Gastrocnemius medialis (tissue), 4 donors: Measurements from ENCODE around the gene RBM18. TPM values are rescaled to one million over a fixed set of nuclear protein-coding genes. Genes with fewer than 3 reads are reported as not detected.

Source experiments
- ATAC-seq, 2 donors: fragments of 150-250 bp; one replicate each; pipeline ENCODE4 v1.9.1; 2016
- DNase-seq, 2 donors: peaks; one replicate each; pipeline ENCODE4 v3.0.0-alpha.2; 2019
- H3K27ac ChIP-seq, 4 donors: fragments of 200-600 bp; sonication (generic); 1 replicate in 1 of 4; 2 replicates in 3 of 4; pipeline ENCODE4 v1.5.1; 2016 to 2018; ENCODE audit warnings: mild to moderate bottlenecking in 2 of 4, moderate library complexity in 1 of 4
- H3K27me3 ChIP-seq, 3 donors: fragments of 200-600 bp; sonication (generic) in 2 of 3; 1 replicate in 1 of 3; 2 replicates in 2 of 3; pipeline versions ENCODE4 v1.5.1 to v1.6.0; 2016 to 2019; ENCODE audit warnings: mild to moderate bottlenecking in 1 of 3, moderate library complexity in 1 of 3
- H3K36me3 ChIP-seq, 2 donors: fragments of 200-600 bp; sonication (generic) in 1 of 2; one replicate each; pipeline ENCODE4 v1.5.1; 2017 to 2018
- H3K4me1 ChIP-seq, 2 donors: fragments of 200-600 bp; sonication (generic) in 1 of 2; one replicate each; pipeline ENCODE4 v1.5.1; 2016 to 2017; ENCODE audit warnings: mild to moderate bottlenecking in 2 of 2
- H3K4me3 ChIP-seq, 4 donors: fragments of 200-600 bp; sonication (generic) in 3 of 4; 1 replicate in 1 of 4; 2 replicates in 3 of 4; pipeline ENCODE4 v1.5.1; 2016 to 2019; ENCODE audit warnings: mild to moderate bottlenecking in 2 of 4
- H3K9me3 ChIP-seq, 3 donors: fragments of 200-600 bp; sonication (generic) in 2 of 3; 1 replicate in 1 of 3; 2 replicates in 2 of 3; pipeline ENCODE4 v1.5.1; 2016 to 2019
- CTCF ChIP-seq, 5 experiments: fragments of 450-650 bp in 3 of 5; fragments of 200-600 bp in 2 of 5; sonication (generic) in 2 of 5; IDR thresholded peaks in 4 of 5; conservative IDR thresholded peaks in 1 of 5; 1 replicate in 4 of 5; 2 replicates in 1 of 5; pipeline ENCODE4 v1.5.1; 2016 to 2019; ENCODE audit warnings: antibody characterized with exemption in 5 of 5, mild to moderate bottlenecking in 3 of 5, moderate library complexity in 3 of 5
- POLR2A ChIP-seq, 2 donors: fragments of 450-650 bp; IDR thresholded peaks; one replicate each; pipeline ENCODE4 v1.6.1; 2017; ENCODE audit warnings: antibody characterized with exemption in 2 of 2, mild to moderate bottlenecking in 2 of 2, moderate library complexity in 2 of 2
- in situ Hi-C, 4 donors: fragments of 200-750 bp; cut with MboI; loops; one replicate each; pipeline versions ENCODE4 v1.15.0 to v1.8.0; 2017; ENCODE audit warnings: low sequenced_read_pairs in 4 of 4
- intact Hi-C: fragments of 100-400 bp; cut with DNase I; formaldehyde crosslinking; loops from one replicate; pipeline ENCODE4 v1.15.1; 2023; ENCODE audit warnings: low total_unique reads
- total RNA-seq, 4 donors: library from RNA; depleted of rRNA; stranded (reverse); fragments of >200 nt; gene quantifications; one replicate each; pipeline versions ENCODE4 v1.1.0 to v1.2.3, GENCODE V29; 2016

RBM18 gene
- total RNA-seq, 4 donors from 2014 or later, result 10.6 to 26.6 (median 21.8) TPM

- no peaks in the 10 kb centered on the region for H3K36me3 ChIP-seq
- no peak overlapping the region for H3K4me3 ChIP-seq
- H3K27me3 ChIP-seq, result peaks cover 55 to 63% (median 56%) of the 10 kb centered on the region in 3 donors
- ATAC-seq, result no peak
- DNase-seq, result no peak
- H3K4me1 ChIP-seq, result peaks cover 0 to 19% of the 10 kb centered on the region in 2 donors
- TF ChIP-seq CTCF (IDR thresholded peaks at IDR 0.05 in 4 of 5, conservative IDR thresholded peaks at IDR 0.05 in 1 of 5), result no peak
- no peak for TF ChIP-seq POLR2A (IDR thresholded peaks at IDR 0.05)
- intact Hi-C loops, result no loop called here
- H3K9me3 ChIP-seq, result no peaks in the 10 kb centered on the region
- in situ Hi-C loops, result no loop called here
- H3K27ac ChIP-seq, result no peak overlapping the region
Observed at GRCh38 chr9:122229485-122229837, 35.2 kb downstream of the RBM18 start.

- TF ChIP-seq POLR2A (IDR thresholded peaks at IDR 0.05) (no peak), CTCF (IDR thresholded peaks at IDR 0.05 in 4 of 5, conservative IDR thresholded peaks at IDR 0.05 in 1 of 5) (no peak)
- H3K36me3 ChIP-seq, result no peaks in the 10 kb centered on the region
- peak within 1 kb of the TSS; percentile 40 to 57 (median 50) for H3K4me3 ChIP-seq
- no peaks in the 10 kb centered on the region for H3K9me3 ChIP-seq
- in situ Hi-C loops, result no loop called here
- intact Hi-C loops, result no loop called here
- peaks cover 0 to 19% of the 10 kb centered on the region in 2 donors for H3K4me1 ChIP-seq
- H3K27me3 ChIP-seq, result peaks cover 55 to 66% (median 56%) of the 10 kb centered on the region in 3 donors
- ATAC-seq, result peak in 1 of 2 donors; percentile 18
- no peak within 1 kb of the TSS for H3K27ac ChIP-seq
- no peak for DNase-seq
Observed at GRCh38 chr9:122228568-122229484, 35.8 kb downstream of the RBM18 start, which contains the start of gene LHX6. Gene LHX6 (minus strand): TSS chr9:122228957. CDS start chr9:122228740, 217 bp downstream.

DNA sequence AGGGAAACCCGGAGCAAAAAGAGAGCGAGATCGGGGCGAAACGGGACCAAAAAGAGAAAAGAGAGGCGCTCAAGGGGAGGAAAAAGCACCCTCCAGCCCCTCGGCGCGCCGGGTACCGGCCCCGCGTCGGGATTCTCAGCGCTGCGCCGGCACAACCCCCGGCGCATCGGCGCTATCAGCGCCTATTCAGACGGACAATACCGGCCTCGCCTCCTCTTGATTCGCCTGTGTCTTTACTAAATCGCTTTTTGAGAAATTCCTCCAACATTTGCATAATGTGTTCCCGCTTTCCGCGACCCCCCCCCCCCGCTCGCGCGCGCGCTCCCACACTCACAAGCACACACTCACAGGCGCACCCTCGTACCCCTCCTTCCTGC is 36.5 kb downstream of the RBM18 start:
- peaks cover 55 to 66% (median 56%) of the 10 kb centered on the region in 3 donors for H3K27me3 ChIP-seq
- H3K27ac ChIP-seq, result no peak overlapping the region
- in situ Hi-C loops, result no loop called here
- H3K4me1 ChIP-seq, result peaks cover 0 to 19% of the 10 kb centered on the region in 2 donors
- no peak for DNase-seq
- no peaks in the 10 kb centered on the region for H3K36me3 ChIP-seq
- intact Hi-C loops, result no loop called here
- TF ChIP-seq POLR2A (IDR thresholded peaks at IDR 0.05) (no peak), CTCF (IDR thresholded peaks at IDR 0.05 in 4 of 5, conservative IDR thresholded peaks at IDR 0.05 in 1 of 5) (no peak)
- peak in 1 of 2 donors; percentile 23 for ATAC-seq
- no peaks in the 10 kb centered on the region for H3K9me3 ChIP-seq
- peak overlapping the region; percentile 40 to 57 (median 50) for H3K4me3 ChIP-seq

- in situ Hi-C loops, result no loop called here
Observed at GRCh38 chr9:122227575-122227900, 37.1 kb downstream of the RBM18 start.

More at GRCh38 chr9:122227575-122227900, 37.1 kb downstream of the RBM18 start:
- Histone ChIP-seq H3K4me1 (peaks cover 0 to 19% of the 10 kb centered on the region in 2 donors), H3K4me3 (peak overlapping the region; percentile 22 to 57 (median 44)), H3K27ac (no peak overlapping the region), H3K27me3 (peaks cover 56 to 69% (median 60%) of the 10 kb centered on the region in 3 donors), H3K36me3 (no peaks in the 10 kb centered on the region), H3K9me3 (no peaks in the 10 kb centered on the region)
- DNase-seq, result no peak
- no peak for ATAC-seq
- intact Hi-C loops, result no loop called here
- no peak for TF ChIP-seq CTCF (IDR thresholded peaks at IDR 0.05 in 4 of 5, conservative IDR thresholded peaks at IDR 0.05 in 1 of 5)
- no peak for TF ChIP-seq POLR2A (IDR thresholded peaks at IDR 0.05)
